Endodermal cell (in vitro differentiated cells): ENCODE measurements around the gene MELTF. TPM values are rescaled to one million over a fixed set of nuclear protein-coding genes. Genes with fewer than 3 reads are reported as not detected.

ENCODE experiments used
- DNase-seq: peaks from one replicate; pipeline ENCODE4 v3.0.0-alpha.2; 2017
- H3K27ac ChIP-seq: 2 replicates; pipeline ENCODE4 v1.5.1; 2013; ENCODE audit warnings: mild to moderate bottlenecking, low read depth, low read length, moderate library complexity
- H3K27me3 ChIP-seq: 2 replicates; pipeline ENCODE4 v1.6.1; 2013; ENCODE audit warnings: mild to moderate bottlenecking, low read length, moderate library complexity; ENCODE audit not compliant: insufficient read depth, control insufficient read depth, poor library complexity, severe bottlenecking
- H3K36me3 ChIP-seq: 2 replicates; pipeline ENCODE4 v1.7.0; 2013; ENCODE audit warnings: mild to moderate bottlenecking, low read length, moderate library complexity; ENCODE audit not compliant: control insufficient read depth, insufficient read depth
- H3K4me1 ChIP-seq: one replicate; pipeline ENCODE4 v1.7.0; 2013; ENCODE audit warnings: low read length; ENCODE audit not compliant: control insufficient read depth, insufficient read depth
- H3K4me3 ChIP-seq: 2 replicates; pipeline ENCODE4 v1.5.1; 2013; ENCODE audit warnings: mild to moderate bottlenecking, low read length, moderate library complexity
- H3K9ac ChIP-seq: 2 replicates; pipeline ENCODE4 v1.6.1; 2013; ENCODE audit warnings: mild to moderate bottlenecking, low read length, moderate library complexity; ENCODE audit not compliant: poor library complexity, severe bottlenecking; ENCODE audit errors: extremely low read depth
- H3K9me3 ChIP-seq: 2 replicates; pipeline ENCODE4 v1.6.1; 2013; ENCODE audit warnings: mild to moderate bottlenecking, low read length, moderate library complexity; ENCODE audit not compliant: control insufficient read depth
- H3K27ac Mint-ChIP-seq: 2 replicates; pipeline ENCODE4 v1.8.0; 2020; ENCODE audit warnings: mixed read lengths
- H3K27me3 Mint-ChIP-seq: 2 replicates; pipeline ENCODE4 v1.8.0; 2021; ENCODE audit warnings: mild to moderate bottlenecking, mixed read lengths; ENCODE audit not compliant: insufficient read depth
- H3K36me3 Mint-ChIP-seq: 2 replicates; pipeline ENCODE4 v1.8.0; 2020; ENCODE audit warnings: low read depth, mixed read lengths
- H3K4me1 Mint-ChIP-seq: 2 replicates; pipeline ENCODE4 v1.8.0; 2020; ENCODE audit warnings: mixed read lengths
- H3K4me3 Mint-ChIP-seq: 2 replicates; pipeline ENCODE4 v1.8.0; 2020; ENCODE audit warnings: mild to moderate bottlenecking, moderate library complexity, mixed read lengths
- H3K9me3 Mint-ChIP-seq: 2 replicates; pipeline ENCODE4 v1.8.0; 2020; ENCODE audit warnings: mild to moderate bottlenecking, mixed read lengths
- WGBS, 2 experiments: methylation state at CpG; one replicate each; pipeline versions ENCODE4 v1.1.5 to v1.1.7; 2013; ENCODE audit warnings: missing lambda C conversion rate in 2 of 2, mixed read lengths in 1 of 2; ENCODE audit not compliant: insufficient coverage in 1 of 2, insufficient read length in 1 of 2; 5-methylcytosine and 5-hydroxymethylcytosine counted together
- total RNA-seq, 2 donors: library from RNA; stranded (reverse); fragmentation: NEBNext Ultra II Directional in 1 of 2; extraction: Animal tissue kit (Norgen Biotek cat#: 25700) in 1 of 2; gene quantifications; 2 replicates in 1 of 2; 3 replicates in 1 of 2; pipeline ENCODE4 v1.2.1, GENCODE V29; 2021
- TF ChIP-seq, protein P1 (sequence below): fragments of 200-600 bp; sonication (generic); conservative IDR thresholded peaks from 2 replicates; pipeline ENCODE4 v1.5.0; 2021; ENCODE audit warnings: antibody characterized with exemption, mild to moderate bottlenecking

Gene MELTF
- total RNA-seq, 2 donors from 2014 or later, result 11.3 to 15.1 TPM

DNA sequence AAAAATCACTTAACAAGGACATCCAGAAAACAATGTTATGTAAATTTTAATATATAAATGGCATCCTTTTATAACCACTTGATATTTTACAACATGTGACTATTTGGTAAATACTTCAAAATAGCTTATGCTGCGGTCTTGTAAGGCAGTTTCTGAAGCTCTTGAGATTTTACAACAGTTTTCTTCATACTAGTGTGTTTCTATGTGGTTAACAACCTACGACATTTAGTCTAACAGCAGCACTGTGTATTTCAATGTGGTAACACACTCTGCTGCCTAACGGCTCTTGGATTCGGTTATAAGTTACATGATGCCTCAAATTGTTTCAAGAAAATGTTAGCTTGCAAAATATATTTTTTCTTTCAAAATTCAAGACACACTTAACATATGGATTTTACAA is 12.9 kb upstream of the MELTF start:
- TF ChIP-seq, protein P1, sequence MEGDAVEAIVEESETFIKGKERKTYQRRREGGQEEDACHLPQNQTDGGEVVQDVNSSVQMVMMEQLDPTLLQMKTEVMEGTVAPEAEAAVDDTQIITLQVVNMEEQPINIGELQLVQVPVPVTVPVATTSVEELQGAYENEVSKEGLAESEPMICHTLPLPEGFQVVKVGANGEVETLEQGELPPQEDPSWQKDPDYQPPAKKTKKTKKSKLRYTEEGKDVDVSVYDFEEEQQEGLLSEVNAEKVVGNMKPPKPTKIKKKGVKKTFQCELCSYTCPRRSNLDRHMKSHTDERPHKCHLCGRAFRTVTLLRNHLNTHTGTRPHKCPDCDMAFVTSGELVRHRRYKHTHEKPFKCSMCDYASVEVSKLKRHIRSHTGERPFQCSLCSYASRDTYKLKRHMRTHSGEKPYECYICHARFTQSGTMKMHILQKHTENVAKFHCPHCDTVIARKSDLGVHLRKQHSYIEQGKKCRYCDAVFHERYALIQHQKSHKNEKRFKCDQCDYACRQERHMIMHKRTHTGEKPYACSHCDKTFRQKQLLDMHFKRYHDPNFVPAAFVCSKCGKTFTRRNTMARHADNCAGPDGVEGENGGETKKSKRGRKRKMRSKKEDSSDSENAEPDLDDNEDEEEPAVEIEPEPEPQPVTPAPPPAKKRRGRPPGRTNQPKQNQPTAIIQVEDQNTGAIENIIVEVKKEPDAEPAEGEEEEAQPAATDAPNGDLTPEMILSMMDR, result no peak
- Histone ChIP-seq H3K4me3 (no peak overlapping the region), H3K36me3 (peaks cover 35% of the 10 kb centered on the region), H3K9ac (no peak overlapping the region), H3K4me1 (no peaks in the 10 kb centered on the region), H3K27me3 (no peaks in the 10 kb centered on the region), H3K27ac (no peak overlapping the region), H3K9me3 (no peaks in the 10 kb centered on the region)
- Mint-ChIP-seq H3K4me1 (peaks cover 4% of the 10 kb centered on the region), H3K9me3 (no peaks in the 10 kb centered on the region), H3K36me3 (peaks cover 22% of the 10 kb centered on the region), H3K27me3 (no peaks in the 10 kb centered on the region), H3K4me3 (no peak overlapping the region), H3K27ac (no peak overlapping the region)
- no peak for DNase-seq
- 96 to 100% methylated on average over 2 to 4 of the region's 4 CpGs for WGBS, 2 experiments

DNA sequence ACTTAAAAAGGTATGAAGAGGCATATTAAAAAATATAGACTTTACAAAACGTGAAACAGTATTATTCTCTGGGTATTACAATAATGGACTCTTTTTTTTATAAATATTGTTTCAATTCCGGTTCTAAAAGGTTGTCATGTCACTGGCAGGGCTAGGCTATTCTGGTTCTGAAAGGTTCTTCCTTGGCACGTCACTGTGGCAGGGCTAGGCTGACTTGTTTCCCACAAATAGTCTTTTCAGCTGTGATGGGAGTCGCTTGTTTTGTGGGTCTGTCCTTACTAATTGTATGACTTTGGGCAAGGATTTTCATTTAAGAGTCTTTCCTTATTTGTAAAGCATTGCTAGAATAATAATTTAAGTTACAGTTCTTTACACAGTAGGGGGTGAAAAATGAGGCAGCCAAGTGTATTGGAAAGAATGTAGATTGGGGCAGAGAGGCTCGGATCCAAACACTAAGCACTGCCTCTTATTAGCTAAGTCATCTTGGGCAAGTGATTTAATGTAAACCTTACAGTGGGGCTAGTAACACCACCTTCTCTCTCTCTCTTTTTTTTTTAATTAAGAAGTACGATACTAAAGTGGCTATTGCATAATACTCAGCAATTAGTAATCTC is 12.4 kb upstream of the MELTF start:
- Mint-ChIP-seq H3K27me3 (no peaks in the 10 kb centered on the region), H3K36me3 (peaks cover 22% of the 10 kb centered on the region), H3K27ac (no peak overlapping the region), H3K4me1 (peaks cover 4% of the 10 kb centered on the region), H3K4me3 (no peak overlapping the region), H3K9me3 (no peaks in the 10 kb centered on the region)
- Histone ChIP-seq H3K36me3 (peaks cover 31% of the 10 kb centered on the region), H3K27me3 (no peaks in the 10 kb centered on the region), H3K27ac (no peak overlapping the region), H3K4me3 (no peak overlapping the region), H3K9me3 (no peaks in the 10 kb centered on the region), H3K9ac (no peak overlapping the region), H3K4me1 (no peaks in the 10 kb centered on the region)
- DNase-seq, result no peak
- TF ChIP-seq, protein P1, result no peak
- 95 to 100% methylated on average over 2 to 6 of the region's 6 CpGs for WGBS, 2 experiments

DNA sequence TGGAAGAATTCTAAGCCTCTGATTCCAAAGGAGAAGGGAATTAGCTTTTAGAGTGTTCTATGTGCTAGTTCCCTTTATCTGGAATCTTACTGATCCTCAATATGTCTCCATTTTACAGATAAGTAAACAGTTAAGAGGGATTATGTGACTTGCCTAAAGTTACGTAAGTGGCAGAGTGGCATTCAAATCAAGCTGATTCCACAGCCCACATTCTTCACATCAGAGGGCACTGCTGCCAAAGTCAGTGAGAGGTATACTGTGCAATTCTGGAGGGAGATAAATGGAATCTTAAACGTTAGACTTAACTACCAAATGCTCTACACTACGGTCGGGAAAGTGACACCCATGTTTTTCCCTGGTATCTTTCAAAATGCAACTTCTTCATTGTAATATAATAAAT is 11.0 kb upstream of the MELTF start:
- no peaks in the 10 kb centered on the region for H3K4me1 ChIP-seq
- Mint-ChIP-seq H3K27ac (no peak overlapping the region), H3K9me3 (no peaks in the 10 kb centered on the region), H3K4me3 (no peak overlapping the region), H3K36me3 (peaks cover 10% of the 10 kb centered on the region), H3K4me1 (peaks cover 4% of the 10 kb centered on the region), H3K27me3 (peaks cover 3% of the 10 kb centered on the region)
- DNase-seq, result no peak
- H3K9me3 ChIP-seq, result no peaks in the 10 kb centered on the region
- no peak overlapping the region for H3K27ac ChIP-seq
- H3K9ac ChIP-seq, result no peak overlapping the region
- TF ChIP-seq, protein P1, result no peak
- 89 to 100% methylated on average over 1 to 2 of the region's 4 CpGs for WGBS, 2 experiments
- no peaks in the 10 kb centered on the region for H3K27me3 ChIP-seq
- no peak overlapping the region for H3K4me3 ChIP-seq
- H3K36me3 ChIP-seq, result peaks cover 19% of the 10 kb centered on the region
